Mammary epithelial cell (primary cell): ENCODE measurements around the gene FBXO11.

Experiments used
- EZH2 ChIP-seq: IDR thresholded peaks from 2 replicates; pipeline ENCODE4 v1.6.1; 2012; ENCODE audit warnings: low read length, inconsistent platforms, borderline replicate concordance
- TF ChIP-seq, protein P1 (sequence below), 2 donors: IDR thresholded peaks in 1 of 2; conservative IDR thresholded peaks in 1 of 2; 2 replicates each; pipeline ENCODE4 v1.5.1; 2011 to 2012; ENCODE audit warnings: inconsistent platforms in 2 of 2, low read length in 2 of 2, mild to moderate bottlenecking in 2 of 2, control low read depth in 1 of 2, low read depth in 1 of 2; ENCODE audit not compliant: insufficient read depth in 1 of 2; ENCODE audit errors: extremely low read depth in 1 of 2

DNA sequence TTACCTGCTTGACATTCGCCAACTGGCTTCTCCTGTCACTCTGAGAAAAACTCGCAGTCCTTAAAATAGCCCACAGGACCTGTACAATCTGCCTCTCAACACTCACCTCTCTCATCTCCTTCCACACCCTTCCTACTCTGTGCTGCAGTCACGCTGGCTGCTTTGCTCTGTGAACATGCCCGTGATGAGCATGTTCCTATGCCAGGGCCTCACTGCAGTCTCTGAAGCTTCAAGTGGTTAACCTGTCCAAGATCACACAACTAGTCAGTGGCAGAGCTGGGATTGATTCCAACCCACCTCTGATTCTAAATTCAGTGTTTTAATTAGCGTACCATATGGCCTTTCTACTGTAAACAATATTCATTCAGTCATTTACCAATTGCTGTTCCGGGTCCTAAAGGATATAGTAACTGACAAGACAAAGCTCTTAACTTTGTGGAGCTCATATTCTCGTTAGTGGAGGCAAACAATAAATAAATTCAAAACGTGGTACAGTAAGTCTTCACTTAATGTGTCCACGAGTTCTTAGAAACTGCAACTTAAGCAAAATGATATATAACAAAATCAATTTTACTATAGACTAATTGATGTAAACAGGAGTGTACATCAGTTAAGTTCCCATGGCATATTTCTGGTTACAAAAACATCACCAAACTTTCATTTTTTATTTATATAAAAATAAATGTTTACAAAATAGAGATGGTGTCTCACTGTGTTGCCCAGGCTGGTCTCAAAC lies 38.9 kb upstream of the FBXO11 start:
- TF ChIP-seq, protein P1, sequence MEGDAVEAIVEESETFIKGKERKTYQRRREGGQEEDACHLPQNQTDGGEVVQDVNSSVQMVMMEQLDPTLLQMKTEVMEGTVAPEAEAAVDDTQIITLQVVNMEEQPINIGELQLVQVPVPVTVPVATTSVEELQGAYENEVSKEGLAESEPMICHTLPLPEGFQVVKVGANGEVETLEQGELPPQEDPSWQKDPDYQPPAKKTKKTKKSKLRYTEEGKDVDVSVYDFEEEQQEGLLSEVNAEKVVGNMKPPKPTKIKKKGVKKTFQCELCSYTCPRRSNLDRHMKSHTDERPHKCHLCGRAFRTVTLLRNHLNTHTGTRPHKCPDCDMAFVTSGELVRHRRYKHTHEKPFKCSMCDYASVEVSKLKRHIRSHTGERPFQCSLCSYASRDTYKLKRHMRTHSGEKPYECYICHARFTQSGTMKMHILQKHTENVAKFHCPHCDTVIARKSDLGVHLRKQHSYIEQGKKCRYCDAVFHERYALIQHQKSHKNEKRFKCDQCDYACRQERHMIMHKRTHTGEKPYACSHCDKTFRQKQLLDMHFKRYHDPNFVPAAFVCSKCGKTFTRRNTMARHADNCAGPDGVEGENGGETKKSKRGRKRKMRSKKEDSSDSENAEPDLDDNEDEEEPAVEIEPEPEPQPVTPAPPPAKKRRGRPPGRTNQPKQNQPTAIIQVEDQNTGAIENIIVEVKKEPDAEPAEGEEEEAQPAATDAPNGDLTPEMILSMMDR (conservative IDR thresholded peaks at IDR 0.05 in 1 of 2, IDR thresholded peaks at IDR 0.05 in 1 of 2; ENCODE audit: extremely low read depth in 1 of 2, insufficient read depth in 1 of 2, low read depth in 1 of 2, low read length in 2 of 2) = no peak
- TF ChIP-seq EZH2 = no peak
